Sigmoid colon (tissue), 4 donors: ENCODE measurements around the gene UBXN10.

Experiments used
- CTCF ChIP-seq, 4 experiments: fragments of 450-650 bp in 3 of 4; fragments of 200-600 bp in 1 of 4; IDR thresholded peaks; one replicate each; pipeline ENCODE4 v1.5.1; 2016 to 2019; ENCODE audit warnings: antibody characterized with exemption in 4 of 4, mild to moderate bottlenecking in 3 of 4, moderate library complexity in 2 of 4
- EP300 ChIP-seq, 4 donors: sonication (generic); formaldehyde crosslinking; IDR thresholded peaks; one replicate each; pipeline ENCODE4 v1.6.1; 2017; ENCODE audit warnings: antibody characterized with exemption in 4 of 4
- POLR2A ChIP-seq, 2 donors: fragments of 450-650 bp; IDR thresholded peaks; one replicate each; pipeline ENCODE4 v1.6.1; 2016; ENCODE audit warnings: antibody characterized with exemption in 2 of 2, mild to moderate bottlenecking in 2 of 2, moderate library complexity in 2 of 2

GRCh38 chr1:20233394-20233793 lies 47.5 kb downstream of the UBXN10 start:
- peak in 1 of 4 experiments; percentile 8 for TF ChIP-seq CTCF (IDR thresholded peaks at IDR 0.05)
- TF ChIP-seq POLR2A (IDR thresholded peaks at IDR 0.05) = no peak
- TF ChIP-seq EP300 (IDR thresholded peaks at IDR 0.05) = no peak
